Measurements from ENCODE around the gene THAP4.

THAP4 gene

GRCh38 chr2:241637018-241637794, at the start of gene THAP4, which contains the start of gene ATG4B:
Gene THAP4 (minus strand): TSS chr2:241637158. CDS start chr2:241637017, 141 bp downstream.
Gene ATG4B (plus strand): TSS chr2:241637693. CDS start chr2:241637715, 22 bp downstream.
- Histone ChIP-seq H3K9ac (ENCODE audit: low read length) (peak within 1 kb of the TSS; percentile 82), H3K36me3 (replicated peaks; ENCODE audit: low read depth, low read length) (peaks cover 23% of the 10 kb centered on the region), H3K4me3 (ENCODE audit: low read length) (peak within 1 kb of the TSS; percentile 87), H4K20me1 (ENCODE audit: insufficient read depth, low read length) (no peaks in the 10 kb centered on the region), H3K9me3 (ENCODE audit: insufficient read depth, low read length) (no peaks in the 10 kb centered on the region), H3K4me1 (ENCODE audit: low read length) (peaks cover 13% of the 10 kb centered on the region), H3K79me2 (ENCODE audit: low read length) (peaks cover 86% of the 10 kb centered on the region), H3K4me2 (ENCODE audit: low read length) (peak within 1 kb of the TSS; percentile 96), H3K27me3 (ENCODE audit: low read depth, low read length) (no peaks in the 10 kb centered on the region), H2AFZ (ENCODE audit: low read depth, low read length) (peak within 1 kb of the TSS; percentile 75; the same call in 1 of the 2 replicates), H3K27ac (ENCODE audit: low read length) (peak within 1 kb of the TSS; percentile 82)
- no peak for TF ChIP-seq EZH2phosphoT487 (IDR thresholded peaks at IDR 0.05; ENCODE audit: low read depth)

DNA sequence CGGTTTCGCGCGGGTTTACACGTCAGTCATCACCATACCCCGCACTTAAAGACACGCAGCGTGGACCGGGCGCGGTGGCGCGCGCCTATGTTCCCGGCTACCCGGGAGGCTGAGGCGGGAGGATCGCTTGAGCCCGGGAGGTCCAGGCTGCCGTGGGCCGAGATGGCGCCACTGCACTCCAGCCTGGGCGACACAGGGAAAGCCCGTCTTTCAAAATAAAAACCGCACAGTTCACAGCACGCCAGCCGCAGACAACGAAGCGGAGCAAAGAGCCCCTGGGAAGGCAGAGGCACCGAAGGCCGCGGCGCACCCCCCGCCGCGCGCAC, 49.3 kb upstream of the THAP4 start:
- no peak for TF ChIP-seq EZH2phosphoT487 (IDR thresholded peaks at IDR 0.05; ENCODE audit: low read depth)
- no peak for TF ChIP-seq CTCF (IDR thresholded peaks at IDR 0.05; ENCODE audit: low read depth, low read length)
- Histone ChIP-seq H2AFZ (ENCODE audit: low read depth, low read length) (peak overlapping the region; percentile 69; the same call in 1 of the 2 replicates), H3K4me2 (ENCODE audit: low read length) (peak overlapping the region; percentile 85), H3K9me3 (ENCODE audit: insufficient read depth, low read length) (no peaks in the 10 kb centered on the region), H3K4me3 (ENCODE audit: low read length) (peak overlapping the region; percentile 96), H3K4me1 (ENCODE audit: low read length) (peaks cover 14% of the 10 kb centered on the region), H3K36me3 (replicated peaks; ENCODE audit: low read depth, low read length) (peaks cover 29% of the 10 kb centered on the region), H3K9ac (ENCODE audit: low read length) (peak overlapping the region; percentile 91), H3K27ac (ENCODE audit: low read length) (peak overlapping the region; percentile 59), H3K79me2 (ENCODE audit: low read length) (peaks cover 68% of the 10 kb centered on the region), H4K20me1 (ENCODE audit: insufficient read depth, low read length) (no peaks in the 10 kb centered on the region), H3K27me3 (ENCODE audit: low read depth, low read length) (no peaks in the 10 kb centered on the region)

GRCh38 chr2:241680827-241681599, 44.1 kb upstream of the THAP4 start:
- H3K27ac ChIP-seq (ENCODE audit: low read length), result no peak overlapping the region
- H4K20me1 ChIP-seq (ENCODE audit: insufficient read depth, low read length), result no peaks in the 10 kb centered on the region
- TF ChIP-seq CTCF (IDR thresholded peaks at IDR 0.05; ENCODE audit: low read depth, low read length), result no peak
- no peak for TF ChIP-seq EZH2phosphoT487 (IDR thresholded peaks at IDR 0.05; ENCODE audit: low read depth)
- no peak overlapping the region for H3K4me3 ChIP-seq (ENCODE audit: low read length)
- H3K4me1 ChIP-seq (ENCODE audit: low read length), result peaks cover 6% of the 10 kb centered on the region
- H3K9me3 ChIP-seq (ENCODE audit: insufficient read depth, low read length), result no peaks in the 10 kb centered on the region
- H3K9ac ChIP-seq (ENCODE audit: low read length), result no peak overlapping the region
- peaks cover 20% of the 10 kb centered on the region for H3K36me3 ChIP-seq (replicated peaks; ENCODE audit: low read depth, low read length)
- peaks cover 39% of the 10 kb centered on the region for H3K79me2 ChIP-seq (ENCODE audit: low read length)
- no peak overlapping the region for H3K4me2 ChIP-seq (ENCODE audit: low read length)
- H2AFZ ChIP-seq (ENCODE audit: low read depth, low read length), result no peak overlapping the region
- H3K27me3 ChIP-seq (ENCODE audit: low read depth, low read length), result no peaks in the 10 kb centered on the region

GRCh38 chr2:241680044-241680443, 43.1 kb upstream of the THAP4 start:
- Histone ChIP-seq H3K9ac (ENCODE audit: low read length) (no peak overlapping the region), H3K27me3 (ENCODE audit: low read depth, low read length) (no peaks in the 10 kb centered on the region), H4K20me1 (ENCODE audit: insufficient read depth, low read length) (no peaks in the 10 kb centered on the region), H3K79me2 (ENCODE audit: low read length) (peaks cover 30% of the 10 kb centered on the region), H3K4me2 (ENCODE audit: low read length) (no peak overlapping the region), H3K9me3 (ENCODE audit: insufficient read depth, low read length) (no peaks in the 10 kb centered on the region), H2AFZ (ENCODE audit: low read depth, low read length) (no peak overlapping the region), H3K4me1 (ENCODE audit: low read length) (no peaks in the 10 kb centered on the region), H3K27ac (ENCODE audit: low read length) (no peak overlapping the region), H3K36me3 (replicated peaks; ENCODE audit: low read depth, low read length) (peaks cover 20% of the 10 kb centered on the region), H3K4me3 (ENCODE audit: low read length) (no peak overlapping the region)
- TF ChIP-seq EZH2phosphoT487 (IDR thresholded peaks at IDR 0.05; ENCODE audit: low read depth) (no peak), CTCF (IDR thresholded peaks at IDR 0.05; ENCODE audit: low read depth, low read length) (no peak)
